Fibroblast of pulmonary artery (primary cell): ENCODE data around the gene SYT5.

Experiments used
- DNase-seq: peaks from one replicate; pipeline ENCODE4 v3.0.0-alpha.2; 2010; ENCODE audit warnings: low read depth
- H3K4me3 ChIP-seq: replicated peaks from 2 replicates; pipeline ENCODE4 v1.5.1; 2011; ENCODE audit warnings: low read depth, mild to moderate bottlenecking, control low read depth, low read length, moderate library complexity
- TF ChIP-seq, protein P1 (sequence below): IDR thresholded peaks from 2 replicates; pipeline ENCODE4 v1.5.1; 2011; ENCODE audit warnings: mild to moderate bottlenecking, control low read depth, low read length, inconsistent platforms; ENCODE audit errors: missing control alignments

The SYT5 gene

DNA sequence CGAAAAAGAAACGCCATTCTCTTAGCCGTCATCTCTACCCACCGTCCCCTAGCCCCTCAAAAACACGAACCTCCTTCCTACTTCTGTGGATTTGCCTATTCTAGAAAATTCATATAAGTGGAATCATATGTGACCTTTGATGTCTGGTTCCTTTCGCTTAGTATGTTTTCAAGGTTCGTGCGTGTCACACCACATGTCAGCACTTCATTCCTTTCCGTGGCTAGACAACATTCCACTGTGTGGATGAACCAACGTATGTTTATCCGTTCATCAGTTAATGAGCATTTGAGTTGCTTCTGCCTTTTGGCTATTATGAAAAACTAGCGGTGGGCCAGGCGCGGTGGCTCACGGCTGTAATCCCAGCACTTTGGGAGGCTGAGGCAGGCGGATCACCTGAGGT lies 48.7 kb downstream of the SYT5 start:
- DNase-seq: no peak
- TF ChIP-seq, protein P1, sequence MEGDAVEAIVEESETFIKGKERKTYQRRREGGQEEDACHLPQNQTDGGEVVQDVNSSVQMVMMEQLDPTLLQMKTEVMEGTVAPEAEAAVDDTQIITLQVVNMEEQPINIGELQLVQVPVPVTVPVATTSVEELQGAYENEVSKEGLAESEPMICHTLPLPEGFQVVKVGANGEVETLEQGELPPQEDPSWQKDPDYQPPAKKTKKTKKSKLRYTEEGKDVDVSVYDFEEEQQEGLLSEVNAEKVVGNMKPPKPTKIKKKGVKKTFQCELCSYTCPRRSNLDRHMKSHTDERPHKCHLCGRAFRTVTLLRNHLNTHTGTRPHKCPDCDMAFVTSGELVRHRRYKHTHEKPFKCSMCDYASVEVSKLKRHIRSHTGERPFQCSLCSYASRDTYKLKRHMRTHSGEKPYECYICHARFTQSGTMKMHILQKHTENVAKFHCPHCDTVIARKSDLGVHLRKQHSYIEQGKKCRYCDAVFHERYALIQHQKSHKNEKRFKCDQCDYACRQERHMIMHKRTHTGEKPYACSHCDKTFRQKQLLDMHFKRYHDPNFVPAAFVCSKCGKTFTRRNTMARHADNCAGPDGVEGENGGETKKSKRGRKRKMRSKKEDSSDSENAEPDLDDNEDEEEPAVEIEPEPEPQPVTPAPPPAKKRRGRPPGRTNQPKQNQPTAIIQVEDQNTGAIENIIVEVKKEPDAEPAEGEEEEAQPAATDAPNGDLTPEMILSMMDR: no peak
- no peak overlapping the region for H3K4me3 ChIP-seq
